Measurements from ENCODE around the gene CCDC148.

DNA sequence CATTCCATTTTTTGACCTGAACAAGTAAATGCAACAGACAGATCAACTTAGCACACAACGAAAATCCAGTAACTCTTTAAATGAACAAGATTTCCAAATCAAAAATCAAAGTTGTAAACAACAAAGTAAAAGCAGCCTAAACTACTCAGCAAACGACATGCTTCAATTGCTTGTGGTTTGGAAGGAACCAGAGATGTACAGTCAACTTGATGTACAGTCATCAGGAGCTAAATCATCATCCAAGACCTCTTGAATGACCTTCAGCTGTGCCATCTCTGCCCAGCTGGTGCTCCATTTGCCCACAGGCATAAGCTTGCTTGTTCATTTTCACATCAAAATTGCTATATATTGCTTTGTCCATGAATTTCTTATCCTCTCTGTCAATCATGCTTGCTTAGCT is 245.1 kb downstream of the CCDC148 start:
- TF ChIP-seq, protein P1, sequence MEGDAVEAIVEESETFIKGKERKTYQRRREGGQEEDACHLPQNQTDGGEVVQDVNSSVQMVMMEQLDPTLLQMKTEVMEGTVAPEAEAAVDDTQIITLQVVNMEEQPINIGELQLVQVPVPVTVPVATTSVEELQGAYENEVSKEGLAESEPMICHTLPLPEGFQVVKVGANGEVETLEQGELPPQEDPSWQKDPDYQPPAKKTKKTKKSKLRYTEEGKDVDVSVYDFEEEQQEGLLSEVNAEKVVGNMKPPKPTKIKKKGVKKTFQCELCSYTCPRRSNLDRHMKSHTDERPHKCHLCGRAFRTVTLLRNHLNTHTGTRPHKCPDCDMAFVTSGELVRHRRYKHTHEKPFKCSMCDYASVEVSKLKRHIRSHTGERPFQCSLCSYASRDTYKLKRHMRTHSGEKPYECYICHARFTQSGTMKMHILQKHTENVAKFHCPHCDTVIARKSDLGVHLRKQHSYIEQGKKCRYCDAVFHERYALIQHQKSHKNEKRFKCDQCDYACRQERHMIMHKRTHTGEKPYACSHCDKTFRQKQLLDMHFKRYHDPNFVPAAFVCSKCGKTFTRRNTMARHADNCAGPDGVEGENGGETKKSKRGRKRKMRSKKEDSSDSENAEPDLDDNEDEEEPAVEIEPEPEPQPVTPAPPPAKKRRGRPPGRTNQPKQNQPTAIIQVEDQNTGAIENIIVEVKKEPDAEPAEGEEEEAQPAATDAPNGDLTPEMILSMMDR (IDR thresholded peaks at IDR 0.05; ENCODE audit: insufficient read depth, low read depth, low read length), result no peak
- TF ChIP-seq EZH2 (IDR thresholded peaks at IDR 0.05; ENCODE audit: insufficient read depth, low read length), result no peak
